Mesendoderm (in vitro differentiated cells): ENCODE data around the gene GRIK4.

ENCODE experiments used
- DNase-seq: peaks from one replicate; pipeline ENCODE4 v3.0.0; 2013
- H2AK5ac ChIP-seq: 2 replicates; pipeline ENCODE4 v1.6.1; 2013; ENCODE audit warnings: low read length, inconsistent platforms
- H2BK120ac ChIP-seq: 2 replicates; pipeline ENCODE4 v1.6.1; 2013; ENCODE audit warnings: low read depth, mild to moderate bottlenecking, low read length, moderate library complexity, mixed read lengths
- H2BK15ac ChIP-seq: replicated peaks from 2 replicates; pipeline ENCODE4 v1.6.1; 2013; ENCODE audit warnings: low read depth, mild to moderate bottlenecking, moderate library complexity
- H2BK5ac ChIP-seq: 2 replicates; pipeline ENCODE4 v1.6.1; 2013; ENCODE audit warnings: low read length, inconsistent platforms
- H3K18ac ChIP-seq: 2 replicates; pipeline ENCODE4 v1.6.1; 2013; ENCODE audit warnings: mild to moderate bottlenecking, low read length, mixed read lengths
- H3K23ac ChIP-seq: one replicate; pipeline ENCODE4 v1.6.1; 2013; ENCODE audit warnings: low read length
- H3K27ac ChIP-seq: 2 replicates; pipeline ENCODE4 v1.5.1; 2013; ENCODE audit warnings: low read depth, mild to moderate bottlenecking, inconsistent platforms, low read length, moderate library complexity
- H3K27me3 ChIP-seq: 2 replicates; pipeline ENCODE4 v1.6.1; 2013; ENCODE audit warnings: low read length, control low read depth, mild to moderate bottlenecking, inconsistent platforms; ENCODE audit not compliant: insufficient read depth, poor library complexity
- H3K36me3 ChIP-seq: 2 replicates; pipeline ENCODE4 v1.6.1; 2013; ENCODE audit warnings: low read length, inconsistent platforms; ENCODE audit not compliant: control insufficient read depth, insufficient read depth
- H3K4ac ChIP-seq: one replicate; pipeline ENCODE4 v1.6.1; 2013; ENCODE audit warnings: low read depth, mild to moderate bottlenecking, low read length, moderate library complexity
- H3K4me1 ChIP-seq: 2 replicates; pipeline ENCODE4 v1.6.1; 2013; ENCODE audit warnings: low read depth, low read length, inconsistent platforms; ENCODE audit not compliant: control insufficient read depth
- H3K4me2 ChIP-seq: 2 replicates; pipeline ENCODE4 v1.6.1; 2013; ENCODE audit warnings: low read length
- H3K4me3 ChIP-seq: 2 replicates; pipeline ENCODE4 v1.5.1; 2013; ENCODE audit warnings: mild to moderate bottlenecking, low read length
- H3K56ac ChIP-seq: one replicate; pipeline ENCODE4 v1.6.1; 2013; ENCODE audit warnings: low read length
- H3K79me1 ChIP-seq: 2 replicates; pipeline ENCODE4 v1.6.1; 2013; ENCODE audit warnings: low read length, inconsistent platforms
- H3K79me2 ChIP-seq: 2 replicates; pipeline ENCODE4 v1.6.1; 2013; ENCODE audit warnings: mild to moderate bottlenecking, low read length; ENCODE audit not compliant: control insufficient read depth, insufficient read depth
- H3K9ac ChIP-seq: 2 replicates; pipeline ENCODE4 v1.6.1; 2013; ENCODE audit warnings: low read length, inconsistent platforms
- H4K5ac ChIP-seq: one replicate; pipeline ENCODE4 v1.6.1; 2013; ENCODE audit warnings: low read length
- H4K8ac ChIP-seq: one replicate; pipeline ENCODE4 v1.6.1; 2013; ENCODE audit warnings: low read depth, mild to moderate bottlenecking, control low read depth, low read length, moderate library complexity
- WGBS: extraction: QIAGEN DNeasy Blood & Tissue Kit; methylation state at CpG from one replicate; pipeline ENCODE4 v1.1.7; 2013; ENCODE audit warnings: low lambda C conversion rate, missing lambda C conversion rate; ENCODE audit not compliant: insufficient coverage; ENCODE audit errors: extremely low coverage; 5-methylcytosine and 5-hydroxymethylcytosine counted together

The GRIK4 gene

DNA sequence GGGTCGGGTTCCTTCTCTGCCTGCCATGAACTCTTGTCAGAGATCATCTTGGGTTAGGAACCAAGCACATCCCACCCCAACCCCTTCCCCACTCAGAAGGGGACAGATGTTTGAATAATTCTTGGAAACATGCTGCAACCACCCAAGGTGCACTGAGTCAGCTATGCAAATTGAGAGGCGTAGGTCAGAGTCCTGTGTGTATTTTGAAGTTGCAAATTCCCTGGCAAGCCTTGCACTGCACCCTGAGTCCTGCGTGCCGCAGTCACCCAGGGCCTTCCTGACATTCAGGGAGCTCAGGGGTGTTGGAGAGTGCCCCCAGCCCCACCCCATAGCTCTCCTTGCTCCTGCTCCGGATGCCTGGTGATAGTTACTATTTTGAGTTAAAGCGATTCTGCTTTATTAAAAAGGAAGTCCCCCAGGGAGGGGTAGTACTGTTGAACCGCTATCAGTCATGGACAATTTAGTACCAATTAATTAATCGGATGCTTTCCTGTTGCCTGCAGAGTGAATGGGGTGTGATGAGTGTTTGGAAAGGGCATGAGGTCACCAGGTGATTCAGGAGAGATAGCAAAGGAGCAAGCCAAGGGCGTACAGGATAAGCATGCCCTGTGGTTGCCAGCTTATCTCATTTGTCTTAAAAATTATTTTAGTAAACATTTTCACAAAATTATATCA, 123.7 kb downstream of the GRIK4 start:
- no peak overlapping the region for H3K18ac ChIP-seq
- H3K27ac ChIP-seq, result no peak overlapping the region
- no peaks in the 10 kb centered on the region for H3K79me1 ChIP-seq
- H3K4me3 ChIP-seq, result no peak overlapping the region
- H3K9ac ChIP-seq, result no peak overlapping the region
- no peaks in the 10 kb centered on the region for H3K36me3 ChIP-seq
- H3K23ac ChIP-seq, result no peak overlapping the region
- no peaks in the 10 kb centered on the region for H3K79me2 ChIP-seq
- H2AK5ac ChIP-seq, result no peak overlapping the region
- H3K4me1 ChIP-seq, result peaks cover 18% of the 10 kb centered on the region
- no peak overlapping the region for H2BK120ac ChIP-seq
- H4K8ac ChIP-seq, result no peak overlapping the region
- no CpG with 5 or more reads among the region's 9 CpGs for WGBS
- no peak overlapping the region for H4K5ac ChIP-seq
- no peak overlapping the region for H3K56ac ChIP-seq
- H3K4me2 ChIP-seq, result no peak overlapping the region
- DNase-seq, result no peak
- no peak overlapping the region for H3K4ac ChIP-seq
- no peak overlapping the region for H2BK15ac ChIP-seq
- H3K27me3 ChIP-seq, result no peaks in the 10 kb centered on the region
- H2BK5ac ChIP-seq, result no peak overlapping the region

GRCh38 chr11:120637131-120637530, 125.6 kb downstream of the GRIK4 start:
- H3K36me3 ChIP-seq, result no peaks in the 10 kb centered on the region
- no peaks in the 10 kb centered on the region for H3K79me1 ChIP-seq
- no peak overlapping the region for H2BK5ac ChIP-seq
- H3K9ac ChIP-seq, result no peak overlapping the region
- no peak overlapping the region for H4K8ac ChIP-seq
- H3K27ac ChIP-seq, result no peak overlapping the region
- H4K5ac ChIP-seq, result no peak overlapping the region
- no peak overlapping the region for H3K18ac ChIP-seq
- WGBS, result no CpG with 5 or more reads among the region's 6 CpGs
- H3K4me2 ChIP-seq, result no peak overlapping the region
- no peak overlapping the region for H3K4me3 ChIP-seq
- no peak overlapping the region for H2BK15ac ChIP-seq
- no peak overlapping the region for H3K56ac ChIP-seq
- no peak overlapping the region for H3K4ac ChIP-seq
- no peak overlapping the region for H2AK5ac ChIP-seq
- no peak overlapping the region for H2BK120ac ChIP-seq
- no peaks in the 10 kb centered on the region for H3K27me3 ChIP-seq
- H3K4me1 ChIP-seq, result peaks cover 22% of the 10 kb centered on the region
- no peak overlapping the region for H3K23ac ChIP-seq
- DNase-seq, result no peak
- no peaks in the 10 kb centered on the region for H3K79me2 ChIP-seq

DNA sequence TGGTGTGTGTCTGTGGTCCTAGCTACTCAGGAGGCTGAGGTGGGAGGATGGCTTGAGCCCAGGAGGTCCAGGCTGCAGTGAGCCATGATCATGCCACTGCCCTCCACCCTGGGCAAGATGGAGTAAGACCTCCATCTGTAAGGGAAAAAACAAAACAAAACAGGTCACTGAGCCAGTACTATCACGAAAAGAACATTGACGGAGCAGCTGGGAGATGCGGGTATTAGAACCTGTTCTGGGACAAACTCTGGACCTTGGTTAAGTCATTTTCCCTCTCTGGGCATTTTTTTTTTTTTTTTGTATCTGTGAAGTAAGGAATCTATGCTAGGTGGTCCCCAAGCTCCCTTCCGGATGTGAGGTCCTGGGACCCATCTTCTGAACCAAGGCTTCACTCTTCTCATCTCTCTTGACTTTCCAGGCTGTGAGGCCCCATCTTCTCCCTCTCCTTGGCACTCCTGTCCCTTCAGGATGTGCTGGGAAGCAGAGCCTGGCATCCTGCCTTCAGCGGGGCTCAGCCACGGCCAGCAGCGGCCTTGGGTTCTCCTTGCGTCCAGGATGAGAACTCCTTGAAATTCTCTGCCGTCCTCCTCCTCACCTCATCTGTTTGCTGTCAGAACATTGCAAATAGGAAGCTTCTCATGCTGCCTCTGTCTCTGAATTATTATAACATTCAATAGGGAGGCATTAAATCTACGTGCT, 130.8 kb downstream of the GRIK4 start:
- Histone ChIP-seq H3K4me3 (no peak overlapping the region), H3K27ac (no peak overlapping the region), H3K4ac (no peak overlapping the region), H3K27me3 (peaks cover 2% of the 10 kb centered on the region), H4K8ac (no peak overlapping the region), H2BK120ac (no peak overlapping the region), H4K5ac (no peak overlapping the region), H3K56ac (no peak overlapping the region), H3K4me1 (peaks cover 12% of the 10 kb centered on the region), H2BK5ac (no peak overlapping the region), H3K4me2 (no peak overlapping the region), H3K79me1 (no peaks in the 10 kb centered on the region), H3K23ac (no peak overlapping the region), H3K18ac (no peak overlapping the region), H3K36me3 (no peaks in the 10 kb centered on the region), H2AK5ac (no peak overlapping the region), H3K79me2 (no peaks in the 10 kb centered on the region), H2BK15ac (no peak overlapping the region), H3K9ac (no peak overlapping the region)
- DNase-seq, result no peak
- no CpG with 5 or more reads among the region's 10 CpGs for WGBS

DNA sequence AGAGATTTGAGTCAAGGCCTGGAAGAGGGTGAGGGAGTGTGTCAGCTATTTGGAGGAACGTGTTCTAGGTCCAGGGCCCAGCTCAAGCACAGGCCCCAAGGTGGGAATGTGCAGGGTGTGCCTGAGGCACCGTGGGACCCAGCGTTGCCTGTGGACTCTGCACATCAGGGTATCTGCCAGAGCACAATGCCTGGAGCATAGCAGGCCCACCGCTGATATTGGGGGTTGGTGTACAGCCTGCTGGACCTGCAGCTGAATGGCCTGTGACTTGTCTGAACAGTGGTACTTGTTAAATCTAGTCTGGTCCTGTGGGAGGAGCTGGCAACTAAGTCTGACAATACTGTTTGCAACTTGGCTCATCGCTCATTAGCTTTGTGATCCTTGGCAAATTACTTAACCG, 131.7 kb downstream of the GRIK4 start:
- Histone ChIP-seq H4K5ac (no peak overlapping the region), H3K23ac (no peak overlapping the region), H2BK15ac (no peak overlapping the region), H2AK5ac (no peak overlapping the region), H3K4ac (no peak overlapping the region), H3K18ac (no peak overlapping the region), H3K79me2 (no peaks in the 10 kb centered on the region), H2BK5ac (no peak overlapping the region), H3K4me1 (peaks cover 12% of the 10 kb centered on the region), H3K4me3 (no peak overlapping the region), H3K27ac (no peak overlapping the region), H3K9ac (no peak overlapping the region), H3K4me2 (no peak overlapping the region), H4K8ac (no peak overlapping the region), H3K79me1 (no peaks in the 10 kb centered on the region), H3K27me3 (peaks cover 2% of the 10 kb centered on the region), H3K56ac (no peak overlapping the region), H2BK120ac (no peak overlapping the region), H3K36me3 (no peaks in the 10 kb centered on the region)
- WGBS, result no CpG with 5 or more reads among the region's 6 CpGs
- DNase-seq, result no peak

DNA sequence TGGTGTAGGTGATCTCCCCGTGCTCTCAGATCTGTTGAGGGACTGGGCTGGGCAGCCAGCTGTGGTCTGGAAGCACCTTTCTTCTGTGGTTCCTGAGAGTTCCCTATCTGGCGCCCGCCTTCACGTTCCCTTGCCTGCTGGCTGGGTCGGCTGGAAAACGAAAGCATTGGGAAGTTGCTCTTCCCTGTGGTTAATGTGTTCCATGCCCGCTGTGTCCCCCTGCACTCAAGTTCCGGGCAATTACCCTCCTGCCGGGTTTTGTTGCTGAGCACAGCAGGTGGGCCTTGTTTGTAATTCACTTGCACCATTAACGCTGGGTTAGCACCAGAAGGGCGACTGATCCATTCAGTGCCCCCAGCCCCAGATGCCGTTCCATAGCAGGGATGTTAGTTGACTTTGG, 134.1 kb downstream of the GRIK4 start:
- Histone ChIP-seq H3K18ac (no peak overlapping the region), H3K36me3 (no peaks in the 10 kb centered on the region), H3K23ac (no peak overlapping the region), H3K9ac (peak overlapping the region; percentile 6), H2BK15ac (no peak overlapping the region), H3K4me3 (no peak overlapping the region), H3K27ac (no peak overlapping the region), H3K27me3 (peaks cover 2% of the 10 kb centered on the region), H2BK120ac (no peak overlapping the region), H4K8ac (no peak overlapping the region), H3K79me1 (no peaks in the 10 kb centered on the region), H3K4me1 (peaks cover 12% of the 10 kb centered on the region), H3K79me2 (no peaks in the 10 kb centered on the region), H4K5ac (no peak overlapping the region), H2BK5ac (no peak overlapping the region), H3K56ac (peak overlapping the region; percentile 46), H3K4ac (no peak overlapping the region), H3K4me2 (peak overlapping the region; percentile 8), H2AK5ac (no peak overlapping the region)
- peak; percentile 83 for DNase-seq
- no CpG with 5 or more reads among the region's 12 CpGs for WGBS
